Activated T-cell treated with anti-CD3 and anti-CD28 coated beads for 48 hours (primary cell): ENCODE measurements around the gene GPC6.
"Not testable (repeated sequence)": the region's sequence is repeated elsewhere in the genome, so short reads cannot be mapped to it uniquely, and the experiment has no call there.

ENCODE experiments used
- DNase-seq: peaks from one replicate; pipeline ENCODE4 v3.0.0-alpha.2; 2020; ENCODE audit warnings: low read depth

Gene GPC6

GRCh38 chr13:93226623-93227279 lies at the start of gene GPC6:
GPC6 (plus strand) TSS chr13:93226807.
- no peak for DNase-seq

DNA sequence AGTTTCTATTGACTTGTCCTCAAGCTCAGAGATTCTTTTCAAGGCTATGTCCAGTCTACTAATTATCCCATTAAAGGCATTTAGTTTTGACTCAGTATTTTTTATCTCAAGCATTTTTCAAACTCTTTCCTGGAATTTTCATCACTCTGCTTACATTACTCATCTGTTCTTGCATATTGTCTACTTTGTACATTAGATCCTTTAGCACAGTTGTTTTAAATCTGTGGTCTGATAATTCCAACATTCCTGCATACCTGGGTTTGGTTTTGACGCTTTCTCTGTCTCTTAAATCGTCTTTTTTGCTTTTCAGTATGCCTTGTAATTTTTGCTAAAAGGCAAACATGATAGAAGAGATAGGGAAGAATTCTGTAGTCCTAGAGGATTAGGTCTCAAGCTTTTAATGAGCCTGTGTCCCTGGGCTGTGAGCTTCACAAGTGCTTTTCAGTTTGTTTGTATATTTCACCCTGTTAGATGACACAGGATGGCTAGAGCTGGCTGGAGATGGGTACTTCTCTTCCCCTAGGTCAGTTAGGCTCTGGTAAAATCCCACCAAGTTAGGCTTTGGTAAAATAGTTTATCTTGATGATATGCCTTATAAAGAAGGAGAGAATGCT lies 46.1 kb upstream of the GPC6 start:
- no peak for DNase-seq

- no peak for DNase-seq
Observed at GRCh38 chr13:93182406-93182805, 44.2 kb upstream of the GPC6 start.

DNA sequence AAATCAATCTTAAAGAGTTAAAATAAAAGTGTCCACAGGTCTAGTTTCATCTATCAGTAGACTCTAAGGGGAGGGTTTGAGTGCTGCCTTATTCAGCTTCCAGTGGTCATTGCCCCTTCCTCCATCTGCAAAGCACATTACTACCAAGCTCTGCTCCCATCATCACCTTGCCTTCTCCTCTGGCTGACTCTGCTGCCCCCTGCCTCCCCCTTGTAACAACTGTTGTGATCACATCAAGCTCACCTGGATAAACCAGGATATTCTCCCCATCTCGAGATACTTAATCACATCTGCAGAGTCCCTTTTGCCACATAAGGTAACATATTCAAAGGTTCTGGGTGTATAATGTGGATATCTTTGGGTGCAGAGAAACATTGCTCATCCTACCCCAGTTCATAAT lies 43.3 kb upstream of the GPC6 start:
- DNase-seq, result no peak

DNA sequence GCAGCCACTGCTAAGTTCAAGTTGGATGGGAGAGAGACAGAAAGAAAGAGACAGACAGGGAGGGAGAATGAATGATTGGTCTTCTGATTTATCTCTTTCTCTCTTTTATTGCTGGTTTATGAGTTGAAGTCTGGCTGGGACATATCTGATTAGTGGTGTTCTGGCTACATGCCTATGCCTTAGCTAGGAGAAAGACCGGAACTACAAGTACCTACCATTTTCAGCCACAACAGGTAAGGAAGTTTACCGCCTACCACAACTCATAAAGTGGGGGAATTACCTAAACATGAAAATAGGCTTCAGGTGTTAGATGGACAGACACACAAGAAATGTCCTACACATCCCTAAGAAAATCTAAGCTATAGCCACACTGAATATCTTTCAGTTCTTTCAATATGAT lies 36.6 kb upstream of the GPC6 start:
- DNase-seq, result no peak

- DNase-seq, result no peak
Observed at GRCh38 chr13:93193682-93194081, 32.9 kb upstream of the GPC6 start.

GRCh38 chr13:93199856-93200255 lies 26.8 kb upstream of the GPC6 start:
- DNase-seq, result no peak

- no peak for DNase-seq
Observed at GRCh38 chr13:93200626-93201025, 26.0 kb upstream of the GPC6 start.

- DNase-seq, result no peak
Observed at GRCh38 chr13:93201992-93202558, 24.5 kb upstream of the GPC6 start.

- not testable (repeated sequence) for DNase-seq
Observed at GRCh38 chr13:93206778-93207392, 19.7 kb upstream of the GPC6 start.

GRCh38 chr13:93216122-93216521 lies 10.5 kb upstream of the GPC6 start:
- DNase-seq, result no peak

DNA sequence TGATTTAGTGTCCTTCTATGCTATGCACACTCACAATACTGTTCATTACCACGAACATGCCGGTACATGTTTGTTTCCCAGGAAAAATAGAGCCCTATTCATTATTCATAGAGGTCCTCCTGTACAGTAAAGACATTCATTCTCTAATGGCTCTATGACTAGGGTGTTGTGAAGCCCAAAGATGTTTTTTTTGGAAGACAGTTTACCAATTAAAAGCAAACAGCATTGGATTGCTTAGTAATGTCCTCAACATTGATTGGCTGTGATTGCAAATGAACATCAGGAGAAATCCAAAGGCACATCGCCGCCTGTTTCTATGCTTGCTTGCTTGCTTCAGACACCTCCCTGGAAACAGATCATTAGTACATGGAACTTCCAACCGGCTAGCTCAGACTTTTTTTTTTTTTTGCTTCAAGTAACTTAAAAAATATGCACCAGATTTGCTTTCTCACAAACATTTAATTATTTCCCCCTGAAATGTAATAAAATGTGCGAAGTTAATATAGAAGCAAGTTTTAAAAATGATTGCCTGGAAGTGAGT lies 8.8 kb upstream of the GPC6 start:
- no peak for DNase-seq

DNA sequence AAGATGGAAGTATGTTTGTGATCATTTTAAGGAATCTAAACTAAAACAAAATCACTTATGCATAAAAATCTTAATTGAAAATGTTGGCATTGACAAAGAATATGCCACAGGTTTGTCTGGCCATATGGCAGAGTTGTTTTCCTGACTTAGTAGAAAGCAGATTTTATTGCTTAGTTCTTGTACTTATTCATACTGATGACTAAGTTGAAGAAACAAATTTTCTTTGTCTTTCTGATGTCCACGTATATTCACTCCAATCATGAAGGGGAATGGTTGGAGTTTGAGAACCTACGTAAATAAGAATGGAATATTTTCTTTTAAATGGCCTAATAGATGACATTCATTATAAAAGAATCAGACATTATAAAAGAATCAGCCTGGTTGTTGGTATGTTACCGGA lies 8.0 kb upstream of the GPC6 start:
- no peak for DNase-seq

DNA sequence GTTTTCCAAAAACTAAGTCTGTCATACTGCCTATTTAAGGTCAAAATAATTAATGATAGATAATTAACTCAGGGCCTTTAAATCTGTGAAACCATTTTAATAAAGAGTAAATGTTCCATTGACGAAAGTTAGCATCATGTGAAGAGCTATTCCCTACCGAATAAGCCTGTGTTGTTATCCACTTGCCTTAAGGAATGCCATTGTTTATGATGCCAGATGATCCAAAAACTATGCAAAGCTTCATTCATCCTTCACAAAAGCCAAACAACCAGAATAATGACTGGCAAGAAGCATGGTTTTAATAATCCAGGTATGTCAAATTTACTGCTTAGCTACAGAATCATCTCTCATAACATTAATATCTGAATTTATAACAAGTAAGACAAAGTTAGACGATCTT lies 6.5 kb upstream of the GPC6 start:
- DNase-seq, result no peak

DNA sequence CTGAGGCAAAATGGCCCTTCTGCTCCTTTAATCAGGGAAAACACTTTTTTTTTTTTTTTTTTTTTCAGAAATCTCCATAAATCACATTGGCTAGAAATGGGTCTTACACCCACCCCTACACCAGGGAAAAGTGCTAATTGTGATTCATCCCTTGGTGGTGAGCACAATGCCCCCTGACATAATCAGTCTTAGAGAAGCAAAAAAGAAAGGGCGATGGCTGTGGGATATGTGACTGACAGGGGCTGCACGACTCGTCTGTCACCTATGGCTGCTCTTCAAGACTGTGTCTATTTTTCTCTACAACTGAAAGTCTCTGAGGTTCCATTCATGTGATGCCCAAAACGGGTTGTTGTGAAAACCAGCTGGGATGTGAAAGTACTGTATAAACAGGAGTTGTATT lies 3.6 kb upstream of the GPC6 start:
- no peak for DNase-seq

GRCh38 chr13:93224535-93224934 lies 2.1 kb upstream of the GPC6 start:
- DNase-seq, result no peak

GRCh38 chr13:93225610-93226009 lies 997 bp upstream of the GPC6 start:
- DNase-seq, result no peak

DNA sequence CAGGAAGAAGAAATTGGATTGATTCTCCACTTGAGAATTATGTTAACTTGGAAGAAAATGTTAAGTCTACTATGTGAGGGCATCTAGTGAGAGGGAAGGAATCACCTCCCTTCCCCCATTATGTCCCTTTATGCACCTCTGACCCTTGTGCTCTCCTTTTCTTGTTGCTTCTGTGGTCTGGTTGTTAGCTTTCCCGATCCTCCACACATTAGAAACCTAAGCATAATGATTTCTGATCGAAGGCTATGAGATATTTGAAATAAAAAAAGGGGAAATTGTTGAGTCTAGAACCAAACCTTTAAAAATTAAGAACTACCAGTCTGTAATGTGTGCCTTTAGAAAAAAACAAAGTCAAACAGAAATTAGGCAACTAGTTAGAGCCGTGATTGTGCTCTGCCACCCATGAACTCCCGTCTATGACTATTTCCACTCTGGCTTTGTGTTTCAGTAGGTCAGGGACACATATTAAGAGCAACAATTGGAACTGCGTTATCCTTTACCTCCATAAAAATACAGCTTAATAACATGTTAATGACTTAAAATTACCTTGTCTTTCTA lies 463 bp upstream of the GPC6 start:
- DNase-seq, result no peak

- no peak for DNase-seq
Observed at GRCh38 chr13:93227280-93227877, 772 bp downstream of the GPC6 start.

GRCh38 chr13:93227878-93228642 lies 1.5 kb downstream of the GPC6 start:
- DNase-seq, result no peak

DNA sequence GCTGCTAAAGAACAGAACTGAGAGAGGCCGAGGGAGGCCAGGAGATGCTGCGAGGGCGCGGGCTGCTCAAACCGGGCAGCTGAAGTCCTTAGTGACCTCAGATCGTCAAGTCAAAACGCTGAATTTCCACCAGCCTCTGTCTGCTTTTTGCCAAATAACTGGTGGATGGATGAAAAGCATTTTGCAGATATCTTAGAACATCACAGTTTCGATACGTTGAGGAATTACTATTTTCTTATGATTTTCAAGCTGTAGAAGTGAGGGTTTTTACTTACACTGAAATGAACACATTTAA lies 2.0 kb downstream of the GPC6 start:
- no peak for DNase-seq
